ENCODE measurements around the gene DDO. TPM values are rescaled to one million over a fixed set of nuclear protein-coding genes. Genes with fewer than 3 reads are reported as not detected.

Gene DDO
- total and polyA plus RNA-seq, 9 of the 15 experiments (the other 6 are each of a cell fraction or from before 2014, with no cell fraction given) = not detected

GRCh38 chr6:110456694-110457093, 41.3 kb upstream of the DDO start:
- H4K20me1 ChIP-seq (replicated peaks; ENCODE audit: control insufficient read depth, insufficient read depth, low read length) = no peaks in the 10 kb centered on the region
- no peak overlapping the region for H3K4me3 ChIP-seq
- intact Hi-C loops (cut with micrococcal nuclease) (no loop called here), in situ Hi-C loops (cut with MboI) (no loop called here)
- H3K4me2 ChIP-seq (ENCODE audit: insufficient read depth, low read length) = no peak overlapping the region
- no peaks in the 10 kb centered on the region for H3K4me1 ChIP-seq (replicated peaks in 1 of 2; ENCODE audit: control insufficient read depth in 2 of 2, insufficient read depth in 2 of 2, low read length in 2 of 2)
- ATAC-seq (no peak), DNase-seq (ENCODE audit: extremely low read depth in 1 of 4, low spot score in 3 of 4) (no peak), FAIRE-seq (no peak)
- CTCF ChIA-PET (ENCODE audit: low intra/inter-chr PET ratio) = no interaction called here
- H2AFZ ChIP-seq (ENCODE audit: low read depth, low read length) = no peak overlapping the region
- H3K79me2 ChIP-seq (ENCODE audit: control insufficient read depth, insufficient read depth, low read length) = no peaks in the 10 kb centered on the region
- no peaks in the 10 kb centered on the region for H3K9me1 ChIP-seq (ENCODE audit: control insufficient read depth, insufficient read depth, low read length)
- no peak overlapping the region for H3K27ac ChIP-seq (ENCODE audit: extremely low read depth, low read depth, low read length)
- no peaks in the 10 kb centered on the region for H3K36me3 ChIP-seq (ENCODE audit: control insufficient read depth, insufficient read depth, low read length)
- WGBS (ENCODE audit: insufficient coverage, low coverage, missing lambda C conversion rate) = 0% methylated on average over 3 of the region's 3 CpGs
- H3K9me3 ChIP-seq (replicated peaks; ENCODE audit: control insufficient read depth, insufficient read depth, low read depth, low read length) = no peaks in the 10 kb centered on the region
- H3K9ac ChIP-seq (ENCODE audit: insufficient read depth in 1 of 2, low read depth in 2 of 2, low read length in 2 of 2) = no peak overlapping the region
- TF ChIP-seq KAT2B (IDR thresholded peaks at IDR 0.05; ENCODE audit: low read depth, low read length) = no peak
- TF ChIP-seq SOX6 (IDR thresholded peaks at IDR 0.05) = no peak
- no peak for TF ChIP-seq FOXM1 (IDR thresholded peaks at IDR 0.05; ENCODE audit: low read depth)
- TF ChIP-seq FOXM1 (CRISPR knock-in tag; IDR thresholded peaks at IDR 0.05; ENCODE audit: low read depth) = no peak
- no peak for TF ChIP-seq ZBTB11 (CRISPR knock-in tag; IDR thresholded peaks at IDR 0.05)
- TF ChIP-seq CEBPB (tag; IDR thresholded peaks at IDR 0.05) = no peak
- no peak for TF ChIP-seq CSDE1 (IDR thresholded peaks at IDR 0.05)
- no peak for TF ChIP-seq ZNF778 (CRISPR knock-in tag; IDR thresholded peaks at IDR 0.05)
- TF ChIP-seq SAFB (IDR thresholded peaks at IDR 0.05; ENCODE audit: borderline replicate concordance, low read depth, low read length) = no peak
- no peak for TF ChIP-seq SETDB1 (IDR thresholded peaks at IDR 0.05; ENCODE audit: low read length)
- TF ChIP-seq HES1 (IDR thresholded peaks at IDR 0.05; ENCODE audit: low read depth) = no peak
- TF ChIP-seq ZNF76 (CRISPR knock-in tag; IDR thresholded peaks at IDR 0.05; ENCODE audit: borderline replicate concordance) = no peak
- TF ChIP-seq MITF (IDR thresholded peaks at IDR 0.05) = no peak
- no peak for TF ChIP-seq BMI1 (IDR thresholded peaks at IDR 0.05; ENCODE audit: low read length)
- no peak for TF ChIP-seq RBBP5 (IDR thresholded peaks at IDR 0.05; ENCODE audit: borderline replicate concordance, insufficient read depth, low read length, poor library complexity, severe bottlenecking)
- no peak for TF ChIP-seq OTX1 (CRISPR knock-in tag; IDR thresholded peaks at IDR 0.05)
- no peak for TF ChIP-seq PML (IDR thresholded peaks at IDR 0.05; ENCODE audit: low read length)
- no peak for TF ChIP-seq LCOR (CRISPR knock-in tag; IDR thresholded peaks at IDR 0.05)
- TF ChIP-seq PPARD (CRISPR knock-in tag; IDR thresholded peaks at IDR 0.05) = no peak
- H3K27me3 ChIP-seq (ENCODE audit: control insufficient read depth in 2 of 2, insufficient read depth in 2 of 2, low read length in 2 of 2) = no peaks in the 10 kb centered on the region
- BruUV-seq (replicated peaks) = no TSS peak
- POLR2A ChIA-PET = no interaction called here
